Lower leg skin (tissue), 3 donors: ENCODE results near the gene PLEKHM3.

Experiments used
- POLR2A ChIP-seq, 2 donors: fragments of 450-650 bp; IDR thresholded peaks; one replicate each; pipeline ENCODE4 v1.6.1; 2016 to 2017; ENCODE audit warnings: antibody characterized with exemption in 2 of 2, mild to moderate bottlenecking in 1 of 2, moderate library complexity in 1 of 2
- TF ChIP-seq, protein P1 (sequence below), 3 donors: fragments of 450-650 bp; IDR thresholded peaks; one replicate each; pipeline ENCODE4 v1.5.1; 2016; ENCODE audit warnings: antibody characterized with exemption in 3 of 3, mild to moderate bottlenecking in 3 of 3, moderate library complexity in 2 of 3

DNA sequence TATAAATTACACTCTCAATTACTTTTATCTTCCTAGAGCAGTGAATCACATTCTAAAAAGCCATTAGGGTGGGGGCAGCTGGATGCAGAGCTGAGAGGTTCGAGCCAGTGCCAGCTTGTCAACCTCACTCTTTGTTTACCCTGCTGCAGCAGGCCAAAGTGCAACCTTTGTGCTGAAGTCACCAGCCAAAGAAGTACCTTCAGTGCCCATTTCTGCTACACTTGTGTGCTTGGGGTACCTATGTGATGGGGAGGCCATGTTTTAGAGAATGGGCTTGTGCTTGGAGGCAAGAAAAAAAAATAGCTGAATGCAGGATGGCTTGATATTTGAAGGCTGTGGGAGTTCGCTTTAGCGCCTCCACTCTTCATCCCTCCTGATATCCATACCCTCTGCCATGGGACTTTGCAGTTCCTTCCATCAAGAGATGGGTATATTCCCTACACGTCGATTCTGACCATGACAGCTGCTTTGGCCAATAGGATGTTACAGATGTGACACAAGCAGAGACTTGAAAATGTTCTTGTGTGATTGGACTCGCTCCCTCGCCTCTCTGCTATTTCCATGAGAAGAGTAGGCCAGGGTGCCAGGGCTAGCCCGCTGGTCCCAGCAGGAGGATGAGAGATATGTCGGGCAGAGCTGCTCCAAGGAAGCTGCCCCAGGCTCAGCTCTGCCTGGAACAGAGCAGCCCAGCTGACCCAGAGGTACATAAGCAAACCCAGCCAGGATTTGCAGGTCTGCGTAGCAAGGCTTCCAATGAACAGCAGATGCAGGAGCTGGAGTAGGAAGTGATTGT, 242.9 kb downstream of the PLEKHM3 start:
- TF ChIP-seq, protein P1, sequence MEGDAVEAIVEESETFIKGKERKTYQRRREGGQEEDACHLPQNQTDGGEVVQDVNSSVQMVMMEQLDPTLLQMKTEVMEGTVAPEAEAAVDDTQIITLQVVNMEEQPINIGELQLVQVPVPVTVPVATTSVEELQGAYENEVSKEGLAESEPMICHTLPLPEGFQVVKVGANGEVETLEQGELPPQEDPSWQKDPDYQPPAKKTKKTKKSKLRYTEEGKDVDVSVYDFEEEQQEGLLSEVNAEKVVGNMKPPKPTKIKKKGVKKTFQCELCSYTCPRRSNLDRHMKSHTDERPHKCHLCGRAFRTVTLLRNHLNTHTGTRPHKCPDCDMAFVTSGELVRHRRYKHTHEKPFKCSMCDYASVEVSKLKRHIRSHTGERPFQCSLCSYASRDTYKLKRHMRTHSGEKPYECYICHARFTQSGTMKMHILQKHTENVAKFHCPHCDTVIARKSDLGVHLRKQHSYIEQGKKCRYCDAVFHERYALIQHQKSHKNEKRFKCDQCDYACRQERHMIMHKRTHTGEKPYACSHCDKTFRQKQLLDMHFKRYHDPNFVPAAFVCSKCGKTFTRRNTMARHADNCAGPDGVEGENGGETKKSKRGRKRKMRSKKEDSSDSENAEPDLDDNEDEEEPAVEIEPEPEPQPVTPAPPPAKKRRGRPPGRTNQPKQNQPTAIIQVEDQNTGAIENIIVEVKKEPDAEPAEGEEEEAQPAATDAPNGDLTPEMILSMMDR (IDR thresholded peaks at IDR 0.05) = no peak
- no peak for TF ChIP-seq POLR2A (IDR thresholded peaks at IDR 0.05)
